Breast epithelium (tissue), 4 donors: Measurements from ENCODE around the gene HBM. TPM values are rescaled to one million over a fixed set of nuclear protein-coding genes. Genes with fewer than 3 reads are reported as not detected.

Experiments used
- DNase-seq, 2 donors: peaks; one replicate each; pipeline ENCODE4 v3.0.0-alpha.2; 2019; ENCODE audit warnings: low spot score in 2 of 2
- H3K27ac ChIP-seq, 2 donors: fragments of 200-600 bp; sonication (generic) in 1 of 2; one replicate each; pipeline ENCODE4 v1.5.1; 2016 to 2019; ENCODE audit warnings: mild to moderate bottlenecking in 1 of 2
- H3K27me3 ChIP-seq, 2 donors: fragments of 200-600 bp; sonication (generic) in 1 of 2; one replicate each; pipeline versions ENCODE4 v1.5.1 to v1.6.0; 2017 to 2019; ENCODE audit warnings: control low read depth in 1 of 2, mild to moderate bottlenecking in 1 of 2
- H3K36me3 ChIP-seq: fragments of 200-600 bp; one replicate; pipeline ENCODE4 v1.5.1; 2019
- H3K4me1 ChIP-seq, 2 donors: fragments of 200-600 bp; sonication (generic); one replicate each; pipeline ENCODE4 v1.5.1; 2016 to 2019; ENCODE audit warnings: control low read depth in 1 of 2
- H3K4me3 ChIP-seq, 3 donors: fragments of 200-600 bp; sonication (generic); 1 replicate in 2 of 3; 2 replicates in 1 of 3; pipeline ENCODE4 v1.5.1; 2016 to 2019; ENCODE audit warnings: mild to moderate bottlenecking in 3 of 3, moderate library complexity in 2 of 3
- H3K9me3 ChIP-seq, 2 donors: fragments of 200-600 bp; sonication (generic) in 1 of 2; one replicate each; pipeline ENCODE4 v1.5.1; 2016 to 2019; ENCODE audit warnings: control low read depth in 1 of 2
- POLR2A ChIP-seq: fragments of 450-650 bp; IDR thresholded peaks from one replicate; pipeline ENCODE4 v1.6.1; 2016; ENCODE audit warnings: antibody characterized with exemption, mild to moderate bottlenecking, moderate library complexity
- POLR2AphosphoS5 ChIP-seq, 3 donors: sonication (generic); formaldehyde crosslinking; IDR thresholded peaks; one replicate each; pipeline ENCODE4 v1.6.1; 2017; ENCODE audit warnings: antibody characterized with exemption in 3 of 3
- intact Hi-C: fragments of 100-400 bp; cut with DNase I; formaldehyde crosslinking; loops from one replicate; pipeline ENCODE4 v1.15.1; 2023; ENCODE audit warnings: low total_unique reads
- total RNA-seq, 3 donors: library from RNA; depleted of rRNA; stranded (reverse); fragments of >200 nt; gene quantifications; one replicate each; pipeline ENCODE4 v1.1.0, GENCODE V29; 2016
- TF ChIP-seq, protein P1 (sequence below), 3 donors: fragments of 450-650 bp; IDR thresholded peaks; one replicate each; pipeline ENCODE4 v1.5.1; 2016 to 2017; ENCODE audit warnings: antibody characterized with exemption in 3 of 3, mild to moderate bottlenecking in 3 of 3, moderate library complexity in 3 of 3

Gene HBM
- total RNA-seq, 3 donors from 2014 or later: 1.3 TPM; not detected in 2

DNA sequence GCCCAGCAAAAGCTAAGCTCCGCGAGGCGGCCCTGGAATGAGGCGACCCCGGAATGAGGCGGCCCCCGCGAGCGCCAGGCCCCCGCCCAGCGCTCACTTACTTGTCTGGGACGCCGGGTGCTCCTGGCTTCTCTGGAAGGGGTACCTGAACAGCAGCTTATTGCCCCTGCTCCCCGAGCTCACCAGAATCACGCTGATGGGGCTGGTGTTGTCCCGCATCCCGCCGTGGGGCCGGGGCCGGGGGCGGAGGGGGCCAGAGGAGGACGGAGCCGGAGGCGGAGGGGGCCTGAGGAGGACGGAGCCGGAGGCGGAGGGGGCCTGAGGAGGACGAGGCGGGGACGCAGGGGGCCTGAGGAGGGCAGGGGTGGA, 27.7 kb upstream of the HBM start:
- Histone ChIP-seq H3K4me3 (peak overlapping the region; percentile 65 to 81 (median 80)), H3K36me3 (no peaks in the 10 kb centered on the region), H3K4me1 (no peaks in the 10 kb centered on the region), H3K27ac (peak overlapping the region; percentile 87 to 89), H3K27me3 (no peaks in the 10 kb centered on the region), H3K9me3 (no peaks in the 10 kb centered on the region)
- TF ChIP-seq, protein P1, sequence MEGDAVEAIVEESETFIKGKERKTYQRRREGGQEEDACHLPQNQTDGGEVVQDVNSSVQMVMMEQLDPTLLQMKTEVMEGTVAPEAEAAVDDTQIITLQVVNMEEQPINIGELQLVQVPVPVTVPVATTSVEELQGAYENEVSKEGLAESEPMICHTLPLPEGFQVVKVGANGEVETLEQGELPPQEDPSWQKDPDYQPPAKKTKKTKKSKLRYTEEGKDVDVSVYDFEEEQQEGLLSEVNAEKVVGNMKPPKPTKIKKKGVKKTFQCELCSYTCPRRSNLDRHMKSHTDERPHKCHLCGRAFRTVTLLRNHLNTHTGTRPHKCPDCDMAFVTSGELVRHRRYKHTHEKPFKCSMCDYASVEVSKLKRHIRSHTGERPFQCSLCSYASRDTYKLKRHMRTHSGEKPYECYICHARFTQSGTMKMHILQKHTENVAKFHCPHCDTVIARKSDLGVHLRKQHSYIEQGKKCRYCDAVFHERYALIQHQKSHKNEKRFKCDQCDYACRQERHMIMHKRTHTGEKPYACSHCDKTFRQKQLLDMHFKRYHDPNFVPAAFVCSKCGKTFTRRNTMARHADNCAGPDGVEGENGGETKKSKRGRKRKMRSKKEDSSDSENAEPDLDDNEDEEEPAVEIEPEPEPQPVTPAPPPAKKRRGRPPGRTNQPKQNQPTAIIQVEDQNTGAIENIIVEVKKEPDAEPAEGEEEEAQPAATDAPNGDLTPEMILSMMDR (IDR thresholded peaks at IDR 0.05): no peak
- TF ChIP-seq POLR2AphosphoS5 (IDR thresholded peaks at IDR 0.05): no peak
- no peak for TF ChIP-seq POLR2A
- no peak for DNase-seq
- intact Hi-C loops: no loop called here

DNA sequence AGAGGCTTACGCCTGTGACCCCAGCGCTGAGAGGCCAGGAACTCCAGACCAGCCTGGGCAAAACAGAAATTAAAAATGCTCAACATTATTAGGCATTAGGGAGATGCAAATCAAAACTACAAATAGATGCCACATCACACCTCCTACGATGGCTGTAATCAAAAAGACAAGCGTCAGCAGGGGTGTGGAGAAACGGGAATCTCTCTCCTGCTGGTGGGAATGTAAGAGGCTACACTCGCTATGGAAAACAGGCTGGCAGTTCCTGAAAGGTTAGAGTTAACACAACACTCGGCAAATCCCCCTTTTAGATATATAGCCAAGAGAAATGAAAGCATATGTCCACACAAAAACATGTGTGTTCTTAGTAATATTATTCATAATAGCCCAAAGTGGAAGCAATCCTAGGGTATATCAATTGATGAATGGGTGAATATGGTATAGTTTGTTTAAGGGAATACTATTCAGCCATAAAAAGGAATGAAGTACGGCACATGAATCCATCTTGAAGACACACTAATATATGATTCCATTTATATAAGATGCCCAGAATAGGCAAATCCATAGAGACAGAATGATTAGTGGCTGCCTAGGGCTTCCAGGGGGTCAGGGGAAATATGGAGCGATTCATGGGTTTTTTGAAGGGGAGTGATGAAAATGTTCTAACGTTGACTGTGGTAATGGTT, 25.5 kb upstream of the HBM start:
- no peaks in the 10 kb centered on the region for H3K4me1 ChIP-seq
- TF ChIP-seq POLR2A: no peak
- intact Hi-C loops: no loop called here
- no peak overlapping the region for H3K27ac ChIP-seq
- no peak for DNase-seq
- no peaks in the 10 kb centered on the region for H3K36me3 ChIP-seq
- no peak overlapping the region for H3K4me3 ChIP-seq
- no peaks in the 10 kb centered on the region for H3K27me3 ChIP-seq
- no peaks in the 10 kb centered on the region for H3K9me3 ChIP-seq

DNA sequence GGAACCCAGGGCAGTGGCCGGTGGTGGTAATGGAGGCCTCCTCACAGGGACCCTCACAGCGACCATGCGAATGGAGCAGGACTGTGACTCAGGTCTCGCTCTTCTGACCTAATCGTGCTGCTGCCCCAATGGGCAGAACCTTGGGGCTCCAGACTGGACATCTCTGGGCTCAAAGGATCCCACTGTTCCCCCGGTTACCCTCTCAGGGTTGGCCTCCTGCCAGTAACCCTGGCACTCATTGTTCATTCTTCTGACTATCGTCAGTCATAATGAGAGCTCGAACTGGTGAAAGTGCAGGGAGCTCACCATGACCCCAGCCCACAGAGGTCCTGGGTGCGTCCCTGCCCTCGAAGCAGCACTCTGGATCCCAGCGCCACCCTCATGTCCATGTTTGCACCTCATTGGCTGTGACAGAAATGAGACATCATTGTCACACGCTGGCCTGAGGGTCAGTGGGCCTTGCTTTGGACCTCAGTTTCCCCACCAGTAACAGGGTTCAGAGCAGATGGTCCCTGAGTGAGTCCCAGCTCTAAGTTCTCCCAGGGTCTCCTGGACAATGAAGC, 23.3 kb upstream of the HBM start:
- DNase-seq: no peak
- TF ChIP-seq POLR2AphosphoS5 (IDR thresholded peaks at IDR 0.05): no peak
- TF ChIP-seq POLR2A: no peak
- TF ChIP-seq, protein P1 (IDR thresholded peaks at IDR 0.05): no peak
- H3K4me1 ChIP-seq: no peaks in the 10 kb centered on the region
- no peaks in the 10 kb centered on the region for H3K9me3 ChIP-seq
- no peaks in the 10 kb centered on the region for H3K36me3 ChIP-seq
- intact Hi-C loops: no loop called here
- no peak overlapping the region for H3K27ac ChIP-seq
- H3K27me3 ChIP-seq: no peaks in the 10 kb centered on the region
- H3K4me3 ChIP-seq: no peak overlapping the region

DNA sequence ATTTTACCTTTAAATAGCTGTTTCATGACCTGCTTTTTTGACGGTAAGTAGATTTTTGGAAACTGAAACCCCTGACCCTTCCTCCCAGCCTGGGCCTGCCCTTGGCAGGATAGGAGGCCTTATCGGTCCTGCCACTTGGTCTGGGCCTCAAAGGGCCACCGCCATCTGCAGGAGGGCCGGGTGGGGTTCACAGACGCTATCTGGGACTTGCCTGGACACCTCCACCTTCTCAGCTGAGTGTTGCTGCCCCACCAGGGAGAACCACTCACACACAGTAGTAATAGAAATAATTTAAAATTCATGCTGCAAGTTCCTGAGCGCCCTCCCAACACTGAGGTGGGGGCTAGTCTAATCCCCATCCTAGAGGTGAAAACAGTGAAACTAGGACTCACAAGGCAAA, 22.7 kb upstream of the HBM start:
- Histone ChIP-seq H3K27ac (peak overlapping the region in 1 of 2 donors; percentile 5), H3K36me3 (no peaks in the 10 kb centered on the region), H3K4me3 (no peak overlapping the region), H3K9me3 (no peaks in the 10 kb centered on the region), H3K4me1 (no peaks in the 10 kb centered on the region), H3K27me3 (no peaks in the 10 kb centered on the region)
- intact Hi-C loops: no loop called here
- DNase-seq: no peak
- TF ChIP-seq, protein P1 (IDR thresholded peaks at IDR 0.05): no peak
- TF ChIP-seq POLR2A (no peak), POLR2AphosphoS5 (IDR thresholded peaks at IDR 0.05) (no peak)

DNA sequence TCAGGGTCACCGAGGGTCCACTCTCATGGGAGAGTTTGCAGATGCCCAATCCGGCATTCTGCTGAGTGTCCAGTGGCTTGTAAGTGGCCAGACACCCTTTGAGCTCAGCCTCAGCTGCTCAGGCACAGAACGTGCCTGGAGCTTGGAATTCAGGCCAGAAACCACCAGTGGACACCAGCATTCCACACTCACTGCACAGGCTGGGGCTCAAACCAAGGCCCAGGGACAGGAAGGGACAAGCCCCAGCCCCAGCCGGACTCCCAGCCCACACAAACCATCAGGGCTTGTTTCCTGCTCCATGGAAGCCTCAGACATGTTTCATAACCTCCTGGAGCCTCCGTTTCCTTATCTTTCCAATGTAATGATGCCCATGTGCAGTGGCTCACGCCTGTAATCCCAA, 22.3 kb upstream of the HBM start:
- H3K9me3 ChIP-seq: no peaks in the 10 kb centered on the region
- TF ChIP-seq POLR2A (no peak), POLR2AphosphoS5 (IDR thresholded peaks at IDR 0.05) (no peak)
- TF ChIP-seq, protein P1 (IDR thresholded peaks at IDR 0.05): no peak
- no peaks in the 10 kb centered on the region for H3K36me3 ChIP-seq
- no peaks in the 10 kb centered on the region for H3K4me1 ChIP-seq
- H3K27ac ChIP-seq: peak overlapping the region; percentile 5 to 17
- intact Hi-C loops: no loop called here
- DNase-seq: no peak
- H3K4me3 ChIP-seq: no peak overlapping the region
- H3K27me3 ChIP-seq: no peaks in the 10 kb centered on the region
